KOPT-K1 (cell line): Measurements from ENCODE around the gene FAM222B.

Experiments
- H3K27ac ChIP-seq: fragments of 200-600 bp; sonication (generic); 2 replicates; pipeline ENCODE4 v1.5.1; 2016; ENCODE audit warnings: antibody characterized with exemption, mild to moderate bottlenecking, low read depth, low read length; ENCODE audit not compliant: poor library complexity, severe bottlenecking
- H3K36me3 ChIP-seq: fragments of 200-600 bp; sonication (generic); 2 replicates; pipeline ENCODE4 v1.5.1; 2017; ENCODE audit warnings: antibody characterized with exemption, mild to moderate bottlenecking, low read length, moderate library complexity; ENCODE audit not compliant: insufficient read depth
- H3K9me3 ChIP-seq: fragments of 200-600 bp; sonication (generic); 2 replicates; pipeline ENCODE4 v1.5.1; 2017; ENCODE audit warnings: antibody characterized with exemption, low read length, mild to moderate bottlenecking; ENCODE audit not compliant: insufficient read depth, poor library complexity, severe bottlenecking

The FAM222B gene

GRCh38 chr17:28717578-28718332 is 124.8 kb downstream of the FAM222B start, which contains the start of gene RAB34:
Gene RAB34 (minus strand): TSS chr17:28717868. CDS start chr17:28717266, 602 bp downstream.
- no peaks in the 10 kb centered on the region for H3K9me3 ChIP-seq
- H3K27ac ChIP-seq = no peak within 1 kb of the TSS
- H3K36me3 ChIP-seq = peaks cover 26% of the 10 kb centered on the region

DNA sequence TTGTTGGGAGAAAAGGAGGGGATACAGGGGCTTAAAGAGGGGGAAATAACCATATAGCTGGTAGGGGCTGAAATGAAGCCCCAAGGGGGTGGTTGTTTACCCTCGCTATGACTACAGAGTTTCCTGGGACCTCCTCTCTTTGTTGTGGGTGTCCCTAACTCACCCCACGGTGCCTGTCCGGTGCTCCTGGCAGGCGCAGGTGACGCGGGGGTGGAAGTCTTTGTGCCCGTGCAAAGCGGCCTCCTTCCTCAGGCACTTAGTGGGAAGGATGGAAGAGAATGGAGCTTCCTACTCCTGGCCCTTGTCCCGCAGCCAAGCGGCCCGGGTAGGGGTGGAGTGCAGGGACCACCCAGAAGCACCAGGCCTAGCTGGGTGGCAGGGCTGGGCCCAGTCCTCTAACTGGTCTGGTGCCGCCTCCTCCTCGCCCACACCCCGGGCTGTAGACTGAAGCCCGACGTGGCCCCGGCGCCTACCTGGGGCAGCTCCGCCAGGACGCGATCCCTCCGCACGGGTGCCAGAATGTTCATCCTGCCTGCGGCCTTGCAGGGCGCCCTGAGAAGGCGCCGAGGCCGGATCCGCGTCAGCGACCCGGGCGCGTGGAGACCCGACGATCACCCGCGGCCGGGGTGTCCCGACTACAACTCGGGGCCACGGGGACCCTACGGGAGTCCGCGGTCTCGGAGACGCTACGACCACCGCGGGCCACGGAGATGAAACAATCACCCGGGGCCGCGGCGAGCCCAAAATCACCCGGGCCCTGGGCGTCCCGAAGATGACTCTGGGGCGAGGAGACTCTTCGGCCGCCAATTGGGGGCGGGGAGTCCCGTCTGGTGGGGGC is 125.6 kb downstream of the FAM222B start:
- H3K36me3 ChIP-seq = peaks cover 18% of the 10 kb centered on the region
- no peak overlapping the region for H3K27ac ChIP-seq
- no peaks in the 10 kb centered on the region for H3K9me3 ChIP-seq

DNA sequence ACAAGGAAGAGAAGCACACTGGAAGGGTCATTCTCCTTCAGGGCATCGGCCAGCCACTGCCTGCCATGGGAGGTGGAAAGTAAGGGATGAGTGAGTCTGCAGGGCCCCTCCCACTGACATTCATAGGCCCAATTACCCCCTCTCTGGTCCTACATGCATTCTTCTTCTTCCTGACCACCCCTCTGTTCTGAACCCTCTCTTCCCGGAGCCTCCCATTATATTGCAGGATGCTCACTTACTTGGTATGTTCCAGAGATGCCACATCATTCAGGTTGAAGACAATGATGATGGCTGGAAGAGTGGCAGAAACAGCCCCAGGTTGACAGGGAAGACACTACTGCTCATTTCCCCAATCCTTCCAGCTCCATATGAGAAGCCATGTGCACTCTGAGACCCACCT is 127.4 kb downstream of the FAM222B start:
- H3K36me3 ChIP-seq = peaks cover under 1% of the 10 kb centered on the region; the same call in 1 of the 2 replicates
- H3K9me3 ChIP-seq = no peaks in the 10 kb centered on the region
- H3K27ac ChIP-seq = no peak overlapping the region

DNA sequence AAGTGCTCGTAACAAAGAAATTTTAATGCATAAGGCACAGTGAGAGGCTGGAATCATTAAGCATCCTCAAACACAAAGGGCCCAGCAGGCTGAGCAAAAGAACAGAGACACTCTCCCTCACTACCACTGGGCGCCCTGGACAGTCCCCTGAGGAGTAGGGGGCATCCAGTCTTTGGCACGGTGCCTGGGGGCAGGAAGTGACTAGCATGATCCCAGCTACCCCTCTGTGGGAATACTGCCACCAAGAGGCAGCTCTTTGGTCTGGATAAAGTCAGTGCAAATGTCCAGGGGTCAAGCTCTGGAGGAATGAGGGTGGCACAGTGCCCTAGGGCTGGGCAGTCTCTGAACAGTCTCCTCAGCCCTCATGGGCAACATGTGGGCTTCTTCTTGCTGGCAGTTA is 128.3 kb downstream of the FAM222B start:
- Histone ChIP-seq H3K27ac (no peak overlapping the region), H3K36me3 (no peaks in the 10 kb centered on the region), H3K9me3 (no peaks in the 10 kb centered on the region)

DNA sequence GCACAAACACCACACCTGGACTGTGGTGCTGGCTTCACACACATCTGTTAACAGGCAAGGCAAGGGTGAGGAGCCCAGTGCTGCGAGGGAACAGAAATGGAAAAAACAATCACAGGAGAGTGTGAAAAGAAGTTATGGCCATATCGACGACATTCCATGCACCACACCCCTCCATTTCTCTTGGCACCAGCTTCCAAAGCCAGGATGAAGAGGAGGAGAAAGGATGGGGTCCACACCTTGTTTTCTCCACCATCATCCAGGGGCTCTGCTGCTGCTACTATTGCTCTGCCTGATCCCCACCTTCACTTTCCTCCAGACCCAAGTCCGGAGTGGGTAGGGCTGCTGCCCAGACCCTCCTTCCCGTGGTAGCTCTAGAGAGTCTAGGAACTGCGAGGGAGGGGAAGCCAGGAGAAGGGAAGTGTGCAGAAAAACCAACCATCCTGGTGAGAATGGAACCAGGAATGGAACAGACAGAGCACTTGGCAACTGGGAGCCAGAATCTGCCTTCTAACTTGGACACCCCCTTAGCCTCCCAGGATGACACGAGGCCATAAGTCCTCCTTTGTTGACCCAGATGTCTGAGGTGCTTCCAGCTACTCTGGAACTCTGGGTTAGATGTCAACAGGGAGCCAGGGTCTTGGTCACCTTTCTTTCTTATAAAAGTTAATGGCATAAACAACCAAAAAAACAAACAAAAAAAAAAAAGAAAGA is 129.7 kb downstream of the FAM222B start:
- no peaks in the 10 kb centered on the region for H3K36me3 ChIP-seq
- peak overlapping the region; percentile 87 for H3K27ac ChIP-seq
- no peaks in the 10 kb centered on the region for H3K9me3 ChIP-seq

- no peaks in the 10 kb centered on the region for H3K9me3 ChIP-seq
- H3K36me3 ChIP-seq = no peaks in the 10 kb centered on the region
- H3K27ac ChIP-seq = peak overlapping the region; percentile 87
Observed at GRCh38 chr17:28712032-28712704, 130.4 kb downstream of the FAM222B start.

DNA sequence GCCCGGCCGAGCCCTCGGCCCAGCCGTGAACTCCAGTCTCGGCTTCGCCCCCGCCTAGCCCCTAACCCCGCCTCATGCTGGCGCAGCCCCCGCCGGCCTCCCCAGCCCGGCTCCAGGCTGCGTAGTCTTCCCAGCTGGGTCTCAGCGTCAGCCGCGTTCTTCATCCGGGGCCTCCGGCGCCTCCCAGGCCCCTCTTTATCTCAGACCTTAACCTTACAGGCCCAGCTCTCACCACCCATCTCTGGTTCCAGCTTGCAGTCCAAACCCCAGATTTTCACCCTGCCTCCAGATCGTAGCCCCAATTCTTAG is 130.9 kb downstream of the FAM222B start, which contains the start of gene PROCA1:
Gene PROCA1, minus strand, starts transcription at position 166 of the 309 bp plus-strand sequence. CDS start 228 bp downstream, outside the sequence.
- H3K27ac ChIP-seq = peak within 1 kb of the TSS; percentile 87

GRCh38 chr17:28710861-28711722 is 131.5 kb downstream of the FAM222B start:
- Histone ChIP-seq H3K36me3 (peaks cover 5% of the 10 kb centered on the region; the same call in 1 of the 2 replicates), H3K9me3 (no peaks in the 10 kb centered on the region), H3K27ac (peak overlapping the region; percentile 87)

More for the DNA sequence above, 130.9 kb downstream of the FAM222B start, which contains the start of gene PROCA1:
- Histone ChIP-seq H3K36me3 (no peaks in the 10 kb centered on the region), H3K9me3 (no peaks in the 10 kb centered on the region)

GRCh38 chr17:28707339-28707720 is 135.3 kb downstream of the FAM222B start:
- Histone ChIP-seq H3K27ac (no peak overlapping the region), H3K36me3 (peaks cover 43% of the 10 kb centered on the region), H3K9me3 (no peaks in the 10 kb centered on the region)

DNA sequence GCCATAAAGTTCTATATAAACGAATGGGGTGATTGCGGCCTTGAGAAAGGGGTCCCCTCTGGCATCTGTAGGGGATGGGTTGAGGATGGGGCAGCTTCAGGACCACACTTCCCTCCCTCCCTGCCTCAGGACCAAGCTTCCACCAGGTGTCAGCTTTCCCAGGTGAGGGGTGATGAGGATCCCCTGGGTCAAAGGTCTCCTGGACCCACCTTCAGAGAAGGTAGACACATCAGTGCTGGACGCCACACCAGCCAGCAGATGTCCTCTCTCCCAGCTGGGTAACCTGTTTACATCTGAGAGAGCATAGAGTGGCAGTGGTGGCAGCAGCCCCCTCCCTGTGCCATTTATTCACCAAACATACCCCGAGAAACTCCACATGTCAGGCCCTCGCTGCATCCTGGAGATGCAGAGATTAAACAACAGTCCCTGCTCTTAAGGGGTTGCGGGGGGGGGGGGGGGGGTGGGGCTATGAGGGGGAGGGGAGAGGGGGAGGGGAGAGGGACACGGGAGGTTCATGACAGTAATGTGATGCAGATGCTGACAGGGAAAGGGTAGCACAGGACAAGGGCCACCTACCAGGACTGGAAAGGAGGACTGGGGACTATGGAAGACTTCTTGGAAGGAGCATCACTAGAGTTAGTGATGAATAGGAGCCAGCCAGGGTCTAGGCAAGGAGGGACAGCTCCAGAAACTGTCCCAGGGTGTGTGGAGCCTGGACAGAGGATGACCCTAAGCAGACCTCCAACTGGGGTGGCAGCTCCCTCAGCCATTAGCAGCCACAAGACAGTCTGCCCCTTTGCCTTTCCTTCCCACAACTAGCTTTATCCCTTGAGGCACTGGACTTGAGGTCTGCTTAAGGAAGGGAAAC is 135.9 kb downstream of the FAM222B start:
- no peak overlapping the region for H3K27ac ChIP-seq

More for the DNA sequence above, 135.9 kb downstream of the FAM222B start:
- Histone ChIP-seq H3K36me3 (peaks cover 49% of the 10 kb centered on the region), H3K9me3 (no peaks in the 10 kb centered on the region)
